Inflammatory macrophage (primary cell): ENCODE data around the gene MYOZ3.

ENCODE experiments used
- DNase-seq, 2 donors: peaks; one replicate each; pipeline ENCODE4 v3.0.0-alpha.2; 2020 to 2022

MYOZ3 gene

GRCh38 chr5:150627731-150628545 is 33.1 kb upstream of the MYOZ3 start:
- peak; percentile 47 to 50 for DNase-seq

- no peak for DNase-seq
Measured at GRCh38 chr5:150628936-150629485, 32.0 kb upstream of the MYOZ3 start.

- no peak for DNase-seq
Measured at GRCh38 chr5:150630016-150630415, 31.0 kb upstream of the MYOZ3 start.

GRCh38 chr5:150630461-150631325 is 30.4 kb upstream of the MYOZ3 start:
- DNase-seq = no peak

- DNase-seq = no peak
Measured at GRCh38 chr5:150631326-150631701, 29.7 kb upstream of the MYOZ3 start.

- no peak for DNase-seq
Measured at GRCh38 chr5:150632305-150633160, 28.5 kb upstream of the MYOZ3 start.

GRCh38 chr5:150633429-150633828 is 27.6 kb upstream of the MYOZ3 start:
- no peak for DNase-seq

GRCh38 chr5:150636391-150637244 is 24.4 kb upstream of the MYOZ3 start:
- DNase-seq = no peak

- DNase-seq = no peak
Measured at GRCh38 chr5:150637245-150638052, 23.6 kb upstream of the MYOZ3 start.

- DNase-seq = no peak
Measured at GRCh38 chr5:150638053-150638444, 23.0 kb upstream of the MYOZ3 start.

GRCh38 chr5:150638488-150639376 is 22.3 kb upstream of the MYOZ3 start:
- no peak for DNase-seq

- DNase-seq = no peak
Measured at GRCh38 chr5:150639377-150639692, 21.7 kb upstream of the MYOZ3 start.

- DNase-seq = no peak
Measured at GRCh38 chr5:150639751-150640150, 21.3 kb upstream of the MYOZ3 start.

GRCh38 chr5:150640311-150641005 is 20.6 kb upstream of the MYOZ3 start, which contains the start of gene SYNPO:
SYNPO (plus strand) TSS chr5:150640660; CDS start chr5:150648276, 7,616 bp downstream.
- peak; percentile 18 to 60 for DNase-seq

- no peak for DNase-seq
Measured at GRCh38 chr5:150641006-150641570, 20.0 kb upstream of the MYOZ3 start.

GRCh38 chr5:150641824-150642566 is 19.1 kb upstream of the MYOZ3 start:
- no peak for DNase-seq

- no peak for DNase-seq
Measured at GRCh38 chr5:150642567-150642927, 18.5 kb upstream of the MYOZ3 start.
